ENCODE measurements around the gene ADIPOR1.
"Not testable (repeated sequence)": the region's sequence is repeated elsewhere in the genome, so short reads cannot be mapped to it uniquely, and the experiment has no call there.

The ADIPOR1 gene

GRCh38 chr1:202968351-202968750 lies 10.2 kb upstream of the ADIPOR1 start:
- DNase-seq: no peak

GRCh38 chr1:202967684-202968281 lies 9.7 kb upstream of the ADIPOR1 start:
- peak; percentile 59 for DNase-seq

DNA sequence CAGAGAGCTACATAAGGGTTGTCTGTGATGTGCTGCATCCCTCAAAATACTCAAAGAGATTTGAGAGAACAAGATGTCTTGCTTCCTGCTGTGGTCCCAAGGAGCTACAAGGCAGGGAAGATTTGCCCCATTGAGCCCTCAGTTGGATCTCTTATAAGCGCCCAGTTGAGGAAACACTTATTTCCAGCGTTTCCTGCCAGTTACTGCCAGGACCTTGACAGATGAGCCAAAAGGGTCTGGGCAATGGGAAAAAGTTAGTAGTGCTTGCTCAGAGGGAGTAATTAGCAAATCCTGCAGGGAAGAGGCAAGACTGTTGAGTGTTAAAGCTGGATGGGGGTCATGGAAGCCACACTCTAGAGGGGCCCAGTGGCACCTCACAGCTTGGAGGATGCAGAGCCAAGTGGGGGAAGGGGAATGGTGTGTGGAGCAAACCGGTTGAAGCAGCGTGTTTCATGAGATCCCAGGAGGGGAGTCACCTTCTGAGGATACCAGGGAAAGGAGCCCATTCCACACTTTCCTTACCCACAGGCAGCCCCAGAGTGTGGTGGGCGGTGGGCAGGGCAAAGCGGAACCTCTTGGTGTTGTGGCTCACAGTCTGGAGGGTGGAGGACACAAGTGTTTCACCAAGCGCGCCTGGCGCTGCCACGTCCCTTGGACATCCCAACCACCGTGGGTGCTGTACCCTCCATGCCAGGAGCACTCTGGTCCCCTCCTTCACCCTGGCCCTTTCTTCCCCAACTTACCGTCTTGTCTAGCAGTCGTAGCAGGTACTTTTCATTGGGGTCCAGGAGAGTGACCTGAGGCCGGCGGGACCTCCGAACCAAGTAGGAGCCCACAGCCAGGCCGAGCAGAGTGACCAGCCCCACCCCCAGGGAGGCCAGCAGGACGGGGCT lies 8.1 kb upstream of the ADIPOR1 start:
- no peak for DNase-seq

GRCh38 chr1:202965422-202965821 lies 7.3 kb upstream of the ADIPOR1 start:
- DNase-seq: no peak

GRCh38 chr1:202964791-202965410 lies 6.8 kb upstream of the ADIPOR1 start:
- no peak for DNase-seq

DNA sequence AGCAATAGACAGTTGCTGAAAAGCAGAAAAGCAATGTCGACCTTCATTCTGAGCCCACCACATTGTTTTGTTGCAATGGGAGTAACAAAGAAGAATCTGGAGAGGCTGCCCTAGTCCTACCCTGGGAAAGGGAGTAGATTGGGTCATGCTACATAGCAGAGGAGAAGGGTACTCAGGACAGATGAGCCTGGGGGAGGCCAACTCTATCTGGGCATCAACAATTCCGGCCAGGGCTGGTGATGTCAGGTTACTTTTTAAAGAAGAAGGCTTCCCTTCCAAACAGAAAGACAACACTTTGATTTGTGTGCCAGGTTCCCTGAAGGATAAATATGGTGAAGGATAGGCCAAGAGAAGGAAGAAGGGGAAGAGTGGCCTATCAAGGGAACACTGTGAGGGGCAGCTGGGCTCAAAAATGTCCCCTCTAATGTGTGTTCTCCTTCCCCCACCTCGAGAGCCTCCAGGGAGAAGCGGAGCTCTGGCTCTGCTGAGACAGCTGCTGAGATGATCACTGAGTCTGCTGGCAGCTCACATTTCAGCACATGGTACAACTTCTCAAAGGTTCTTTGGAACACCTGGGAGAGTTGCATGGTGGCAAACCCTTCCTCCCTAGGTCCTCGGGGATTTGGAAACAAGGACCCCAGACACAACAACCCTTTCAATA lies 3.2 kb upstream of the ADIPOR1 start:
- no peak for DNase-seq

DNA sequence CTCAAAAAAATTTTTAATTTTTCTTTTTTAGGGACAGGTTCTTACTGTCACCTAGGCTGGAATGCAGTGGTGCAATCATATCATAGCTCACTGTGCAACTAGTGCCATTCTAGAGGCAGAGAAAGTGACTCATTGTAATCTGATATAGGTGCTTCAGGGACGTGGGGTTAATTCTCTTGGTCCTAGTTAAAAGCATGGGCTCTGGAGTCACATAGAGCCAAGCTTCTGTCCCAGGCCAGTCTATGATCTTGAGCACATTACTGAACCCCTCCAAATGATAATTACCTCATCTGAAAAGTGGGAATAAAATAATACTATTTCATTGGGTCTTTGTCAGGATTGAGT lies 1.1 kb upstream of the ADIPOR1 start:
- DNase-seq: no peak

GRCh38 chr1:202958544-202959275 lies 598 bp upstream of the ADIPOR1 start:
- DNase-seq: no peak

DNA sequence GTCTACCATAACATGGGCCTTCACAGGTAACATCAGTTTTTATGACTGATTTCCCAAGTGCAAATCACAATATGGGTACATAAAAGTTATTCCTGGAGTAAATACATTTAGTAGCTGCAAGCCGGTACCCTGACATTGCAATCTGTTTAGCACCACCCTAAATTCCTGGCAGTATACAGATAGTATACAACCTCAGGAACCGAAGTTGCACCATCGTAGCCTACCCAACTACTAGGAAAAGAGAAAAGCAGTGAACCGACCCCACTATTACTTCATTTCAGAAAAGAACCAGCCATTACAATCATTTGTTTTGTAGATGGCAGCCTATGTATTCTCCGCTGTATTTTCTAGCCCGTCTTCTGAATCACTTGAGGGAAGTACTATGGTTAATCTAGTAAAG lies 1.1 kb downstream of the ADIPOR1 start:
- DNase-seq: no peak

- no peak for DNase-seq
Observed at GRCh38 chr1:202954057-202954745, 3.9 kb downstream of the ADIPOR1 start.

GRCh38 chr1:202953392-202953791 lies 4.7 kb downstream of the ADIPOR1 start:
- DNase-seq: no peak

GRCh38 chr1:202952818-202953217 lies 5.3 kb downstream of the ADIPOR1 start:
- DNase-seq: peak; percentile 98

GRCh38 chr1:202952099-202952498 lies 6.0 kb downstream of the ADIPOR1 start:
- no peak for DNase-seq

GRCh38 chr1:202951437-202951836 lies 6.7 kb downstream of the ADIPOR1 start:
- no peak for DNase-seq

GRCh38 chr1:202945483-202945882 lies 12.6 kb downstream of the ADIPOR1 start:
- no peak for DNase-seq

DNA sequence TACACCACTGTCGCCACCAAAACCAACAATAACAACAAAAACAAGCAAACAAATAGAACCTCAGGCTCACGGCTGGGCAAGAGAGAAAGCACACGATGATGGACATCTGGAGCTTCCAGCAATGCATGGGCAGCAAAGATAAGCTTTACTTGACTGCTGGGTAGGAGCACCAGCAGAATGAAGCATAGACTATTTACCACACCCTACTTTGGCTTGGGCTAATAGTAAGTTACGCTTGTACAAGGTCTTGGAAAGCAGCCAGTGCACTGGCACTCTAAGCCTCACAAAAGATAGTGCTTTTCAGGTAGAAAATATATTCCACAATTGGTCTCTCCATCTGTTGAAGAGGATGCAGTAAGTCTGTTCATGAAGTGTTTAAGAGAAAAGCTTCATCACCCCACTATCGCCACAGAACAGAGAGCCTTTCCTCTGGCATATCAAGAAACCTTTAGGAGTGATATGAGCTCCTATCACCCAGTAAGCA lies 13.6 kb downstream of the ADIPOR1 start:
- no peak for DNase-seq

- DNase-seq: no peak
Observed at GRCh38 chr1:202942426-202942825, 15.7 kb downstream of the ADIPOR1 start.

DNA sequence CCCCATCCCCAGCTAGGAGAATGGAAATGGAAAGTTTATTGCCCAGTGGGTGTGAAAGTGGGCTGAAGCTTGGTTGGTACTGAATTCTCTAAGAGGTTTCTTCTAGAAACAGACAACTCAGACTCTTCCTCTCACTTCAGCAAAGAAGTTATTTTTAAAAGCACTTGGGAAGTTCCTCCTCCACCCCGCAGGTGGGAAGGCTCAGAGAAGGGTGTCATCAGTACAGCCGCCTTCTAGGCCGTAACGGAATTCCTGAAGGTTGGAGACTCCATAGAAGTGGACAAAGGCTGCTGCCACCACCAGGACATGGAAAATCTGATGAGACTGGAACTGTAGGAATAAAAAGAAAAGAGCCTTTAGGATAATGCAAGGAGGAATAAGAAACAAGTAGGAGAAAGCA lies 16.7 kb downstream of the ADIPOR1 start:
- DNase-seq: no peak

- no peak for DNase-seq
Observed at GRCh38 chr1:202940561-202940960, 17.6 kb downstream of the ADIPOR1 start.

DNA sequence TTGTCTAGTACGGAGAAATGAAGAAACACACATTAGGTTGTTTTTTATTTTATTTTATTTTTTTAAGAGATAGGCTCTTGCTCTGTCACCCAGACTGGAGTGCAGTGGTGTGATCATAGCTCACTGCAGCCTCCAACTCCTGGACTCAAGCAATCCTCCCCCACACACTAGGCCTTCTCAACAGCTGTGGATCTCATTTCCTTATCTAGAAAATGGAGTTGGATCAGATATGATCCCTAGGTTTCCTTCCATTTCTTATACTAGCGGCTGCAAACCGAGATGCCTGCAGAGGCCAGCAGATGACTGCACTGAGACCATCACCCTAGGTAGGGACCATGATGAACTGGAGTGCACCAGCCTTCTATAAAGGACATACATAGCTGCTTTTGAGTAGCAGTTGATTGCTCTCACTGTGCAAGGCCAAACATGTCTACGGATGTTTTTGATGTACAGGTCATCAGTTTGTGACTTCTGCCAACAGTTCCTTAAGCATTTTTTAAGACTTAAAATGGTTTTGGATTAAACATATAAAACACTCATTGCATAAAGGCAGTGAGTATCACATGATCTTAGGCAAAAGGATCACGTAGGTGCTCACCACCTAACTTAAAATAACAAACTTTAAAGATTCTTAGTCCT lies 19.7 kb downstream of the ADIPOR1 start:
- no peak for DNase-seq

GRCh38 chr1:202936409-202936808 lies 21.7 kb downstream of the ADIPOR1 start:
- DNase-seq: not testable (repeated sequence)

DNA sequence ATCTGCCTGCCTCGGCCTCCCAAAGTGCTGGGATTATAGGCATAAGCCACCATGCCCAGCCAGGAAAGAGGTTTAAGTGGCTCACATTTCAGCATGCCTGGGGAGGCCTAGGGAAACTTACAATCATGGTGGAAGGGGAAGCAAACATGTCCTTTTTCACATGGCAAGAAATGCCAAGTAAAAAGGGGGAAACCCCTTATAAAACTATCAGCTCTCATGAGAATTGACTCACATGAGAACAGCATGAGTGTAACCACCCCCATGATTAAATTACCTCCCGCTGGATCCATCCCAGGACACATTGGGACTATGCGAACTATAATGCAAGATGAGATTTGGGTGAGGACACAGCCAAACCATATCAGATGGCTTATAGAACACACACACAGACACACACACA lies 22.3 kb downstream of the ADIPOR1 start:
- DNase-seq: peak; percentile 49
